Colonic mucosa (tissue), 4 donors: ENCODE results near the gene ICE2. TPM values are rescaled to one million over a fixed set of nuclear protein-coding genes. Genes with fewer than 3 reads are reported as not detected.
A peak's percentile ranks its signal among the peaks of the same experiment; 100 is the strongest.

ENCODE experiments used
- DNase-seq: peaks from one replicate; pipeline ENCODE4 v3.0.0-alpha.2; 2020
- H3K27ac ChIP-seq: fragments of 200-600 bp; one replicate; pipeline ENCODE4 v1.8.0; 2021
- H3K27me3 ChIP-seq: fragments of 200-600 bp; one replicate; pipeline ENCODE4 v1.8.0; 2021
- H3K36me3 ChIP-seq: fragments of 200-600 bp; one replicate; pipeline ENCODE4 v1.8.0; 2021
- H3K4me1 ChIP-seq: fragments of 200-600 bp; one replicate; pipeline ENCODE4 v1.8.0; 2021; ENCODE audit warnings: mild to moderate bottlenecking
- H3K4me3 ChIP-seq: fragments of 200-600 bp; one replicate; pipeline ENCODE4 v1.8.0; 2021
- H3K9ac ChIP-seq, 2 donors: one replicate each; pipeline ENCODE4 v1.7.0; 2013; ENCODE audit warnings: control low read depth in 2 of 2, low read depth in 2 of 2, low read length in 2 of 2
- H3K9me3 ChIP-seq: fragments of 200-600 bp; one replicate; pipeline ENCODE4 v1.8.0; 2021
- CTCF ChIP-seq: fragments of 200-600 bp; IDR thresholded peaks from one replicate; pipeline ENCODE4 v1.8.0; 2022; ENCODE audit warnings: antibody characterized with exemption, mild to moderate bottlenecking
- intact Hi-C: fragments of 100-400 bp; cut with DNase I; formaldehyde crosslinking; loops from one replicate; pipeline ENCODE4 v1.14.1; 2022
- total RNA-seq, 2 donors: library from RNA; stranded (reverse); fragmentation: NEBNext Ultra II Directional in 1 of 2; extraction: Animal tissue kit (Norgen Biotek cat#: 25700) in 1 of 2; gene quantifications; one replicate each; pipeline ENCODE4 v1.2.1, GENCODE V29; 2021
- donor health status: healthy.
- donor health status: DM: no; HTN: no; CAD: no.
- donor health status: DM: no; HTN: no; CAD: no.

Gene ICE2
- total RNA-seq, 2 donors from 2014 or later: 37.3 to 37.7 TPM

DNA sequence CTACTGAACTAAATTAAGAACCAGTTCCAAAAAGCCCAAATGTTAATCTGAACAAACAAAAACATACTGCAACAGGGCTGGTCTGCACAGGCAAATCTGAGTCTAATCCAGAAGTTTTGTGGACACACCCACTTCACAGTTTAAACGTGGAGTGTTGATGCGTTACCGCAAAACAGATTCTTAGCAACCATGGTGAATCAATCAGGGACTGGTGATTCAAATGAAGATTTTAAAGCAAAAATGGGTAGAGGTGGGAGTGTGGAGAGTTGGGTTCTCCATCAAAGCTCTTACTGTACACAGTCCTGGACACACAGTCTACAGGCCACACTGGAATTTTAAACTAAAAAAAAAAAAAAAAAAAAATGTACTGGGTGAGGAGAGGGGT is 86.3 kb downstream of the ICE2 start:
- Histone ChIP-seq H3K36me3 (no peaks in the 10 kb centered on the region), H3K27ac (peak overlapping the region; percentile 95), H3K27me3 (no peaks in the 10 kb centered on the region), H3K9me3 (no peaks in the 10 kb centered on the region), H3K4me3 (no peak overlapping the region), H3K9ac (peak overlapping the region in 1 of 2 donors; percentile 99), H3K4me1 (peaks cover 8% of the 10 kb centered on the region)
- TF ChIP-seq CTCF: no peak
- intact Hi-C loops: no loop called here
- DNase-seq: no peak

- H3K9ac ChIP-seq: peak overlapping the region in 1 of 2 donors; percentile 76
- H3K27ac ChIP-seq: peak overlapping the region; percentile 95
- TF ChIP-seq CTCF: no peak
- H3K4me3 ChIP-seq: no peak overlapping the region
- H3K27me3 ChIP-seq: no peaks in the 10 kb centered on the region
- intact Hi-C loops: no loop called here
- no peak for DNase-seq
- H3K9me3 ChIP-seq: no peaks in the 10 kb centered on the region
- peaks cover 8% of the 10 kb centered on the region for H3K4me1 ChIP-seq
- H3K36me3 ChIP-seq: no peaks in the 10 kb centered on the region
Observed at GRCh38 chr15:60391722-60392315, 87.1 kb downstream of the ICE2 start.

- TF ChIP-seq CTCF: no peak
- peak; percentile 77 for DNase-seq
- Histone ChIP-seq H3K27ac (peak overlapping the region; percentile 95), H3K4me3 (no peak overlapping the region), H3K9me3 (no peaks in the 10 kb centered on the region), H3K9ac (peak overlapping the region in 1 of 2 donors; percentile 76), H3K27me3 (no peaks in the 10 kb centered on the region), H3K4me1 (peaks cover 8% of the 10 kb centered on the region), H3K36me3 (no peaks in the 10 kb centered on the region)
- intact Hi-C loops: no loop called here
Observed at GRCh38 chr15:60390871-60391501, 88.0 kb downstream of the ICE2 start.

DNA sequence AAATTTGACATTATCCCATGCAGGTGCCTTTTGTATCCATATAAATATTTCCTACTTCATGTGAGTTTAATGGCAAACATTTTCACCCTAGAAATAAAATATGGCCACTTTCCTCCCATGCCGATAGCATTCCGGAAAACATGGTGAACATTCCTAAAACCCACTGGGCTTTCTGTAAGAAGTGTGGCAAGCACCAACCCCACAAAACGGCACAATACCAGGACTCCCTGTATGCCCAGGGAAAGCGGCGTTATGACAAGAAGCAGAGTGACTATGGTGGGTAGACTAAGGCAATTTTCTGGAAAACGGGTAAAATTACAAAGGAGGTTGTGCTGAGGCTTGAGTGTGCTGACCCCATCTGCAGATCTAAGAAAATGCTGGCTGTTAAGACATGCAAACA is 88.7 kb downstream of the ICE2 start:
- peaks cover 8% of the 10 kb centered on the region for H3K4me1 ChIP-seq
- H3K4me3 ChIP-seq: no peak overlapping the region
- peak overlapping the region in 1 of 2 donors; percentile 76 for H3K9ac ChIP-seq

More for the DNA sequence above, 88.7 kb downstream of the ICE2 start:
- H3K9me3 ChIP-seq: no peaks in the 10 kb centered on the region
- no peaks in the 10 kb centered on the region for H3K36me3 ChIP-seq
- H3K27ac ChIP-seq: peak overlapping the region; percentile 95
- no peaks in the 10 kb centered on the region for H3K27me3 ChIP-seq
- intact Hi-C loops: no loop called here
- DNase-seq: no peak
- TF ChIP-seq CTCF: no peak
